NCI-H345 treated with DMSO at 0.1 percent for 48 hours (cell line): ENCODE measurements around the gene CARD10.
A peak's percentile ranks its signal among the peaks of the same experiment; 100 is the strongest.
"Not testable (repeated sequence)": the region's sequence is repeated elsewhere in the genome, so short reads cannot be mapped to it uniquely, and the experiment has no call there.

Source experiments
- DNase-seq: peaks from one replicate; lab custom pipeline; 2025; ENCODE audit not compliant: unreplicated experiment; lab: John Stamatoyannopoulos, UW

CARD10 gene

DNA sequence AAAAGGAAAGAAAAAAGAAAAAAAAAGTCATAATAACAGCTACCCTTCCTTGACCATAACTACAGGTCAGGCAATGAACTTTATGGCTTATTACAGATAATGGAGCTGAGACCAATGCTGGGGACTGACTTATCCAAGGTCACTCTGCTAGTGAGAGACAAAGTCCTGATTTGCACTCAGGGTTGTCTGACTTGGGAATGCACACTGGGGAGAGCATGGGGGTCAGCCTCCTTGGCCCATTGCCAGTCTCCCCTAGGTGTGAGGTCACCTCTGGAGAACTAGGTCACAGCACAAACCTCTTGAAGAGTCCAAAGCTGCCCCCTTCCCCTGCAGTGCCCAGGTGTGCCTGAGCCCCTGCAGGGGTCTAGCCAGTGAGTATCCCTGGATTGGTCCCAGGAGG, 35.8 kb upstream of the CARD10 start:
- no peak for DNase-seq

DNA sequence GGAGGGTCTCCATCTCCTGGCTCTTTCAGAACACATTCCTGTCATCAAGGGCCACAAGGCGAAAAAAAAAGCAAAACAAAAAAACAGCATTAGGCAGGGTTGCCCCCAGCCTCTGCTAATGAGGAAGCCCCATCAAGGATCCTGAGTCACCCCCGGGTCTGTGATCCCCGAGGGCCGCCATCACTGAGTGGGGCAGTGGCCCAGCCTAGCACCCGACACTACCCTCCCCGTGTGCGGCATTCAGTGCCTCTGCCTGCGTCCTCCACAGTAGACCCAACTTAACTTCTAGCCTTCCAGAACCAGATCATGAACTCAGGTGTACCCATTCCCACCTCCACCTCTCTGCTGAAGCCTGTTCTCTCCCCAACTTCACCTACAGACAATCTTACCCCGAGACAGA, 34.5 kb upstream of the CARD10 start:
- DNase-seq = no peak

DNA sequence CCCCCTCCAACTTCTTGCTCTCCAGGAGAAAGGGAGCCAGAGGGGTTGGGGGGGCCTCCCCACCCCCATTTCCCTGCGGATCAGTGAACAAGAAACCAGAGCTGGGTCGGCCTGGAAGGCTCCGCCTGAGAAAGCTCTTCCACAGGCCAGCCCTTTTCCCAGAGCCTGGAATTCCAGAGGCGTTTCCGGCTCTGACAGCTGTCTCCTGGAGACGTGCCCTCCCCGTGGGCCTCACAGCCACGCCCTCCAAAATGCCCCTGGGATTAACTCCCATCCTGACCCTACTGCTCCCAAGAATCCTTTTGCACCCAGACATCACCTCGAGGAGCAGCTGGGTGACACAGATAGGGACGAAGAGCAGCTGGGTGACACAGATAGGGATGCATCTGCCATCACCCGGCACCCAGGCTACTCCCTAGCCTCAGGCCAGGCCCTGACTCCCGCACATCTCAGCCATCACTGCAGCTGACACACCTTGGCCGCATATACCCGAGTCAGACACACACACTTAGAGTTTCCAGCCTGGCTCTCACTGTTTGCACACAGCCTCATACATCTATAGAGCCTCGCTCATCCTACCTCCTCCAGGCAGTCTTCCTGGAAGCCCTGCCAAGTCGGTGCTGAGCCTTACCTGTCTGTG, 33.4 kb upstream of the CARD10 start:
- no peak for DNase-seq

DNA sequence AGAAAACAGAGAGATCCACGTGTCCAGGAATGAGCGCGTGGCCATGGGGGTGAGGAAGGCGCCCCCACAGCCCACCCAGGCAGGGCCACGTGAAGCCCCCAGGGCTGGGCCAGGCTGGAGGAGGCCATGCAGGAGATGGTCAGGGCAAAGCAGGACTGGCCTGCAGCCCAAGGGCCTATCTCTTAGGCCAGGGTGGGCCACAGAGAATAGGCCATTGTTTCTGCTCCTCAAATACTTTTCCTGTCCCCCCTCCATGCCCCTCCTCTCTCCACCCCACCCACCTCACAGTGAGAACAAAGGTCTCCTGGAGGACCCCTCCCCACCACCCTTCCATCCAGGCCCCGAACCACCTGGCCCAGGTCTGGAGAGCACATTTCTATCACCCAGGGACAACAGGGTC, 32.8 kb upstream of the CARD10 start:
- DNase-seq = no peak

DNA sequence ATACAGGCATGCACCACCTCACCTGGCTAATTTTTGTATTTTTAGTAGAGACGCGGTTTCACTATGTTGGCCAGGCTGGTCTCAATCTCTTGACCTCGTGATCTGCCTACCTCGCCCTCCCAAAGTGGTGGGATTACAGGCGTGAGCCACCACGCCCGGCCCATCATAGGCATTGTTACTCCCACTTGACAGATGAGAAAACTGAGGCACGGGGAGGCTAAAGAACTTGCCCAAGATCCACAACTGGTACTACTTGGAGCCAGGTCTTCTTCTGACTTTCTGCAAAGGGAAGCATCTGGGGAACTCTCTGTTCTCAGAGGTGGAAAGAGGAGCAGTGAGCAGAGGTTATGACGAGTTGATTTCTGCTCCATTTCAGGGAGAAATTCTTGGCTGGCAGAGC, 31.7 kb upstream of the CARD10 start:
- DNase-seq = not testable (repeated sequence)

DNA sequence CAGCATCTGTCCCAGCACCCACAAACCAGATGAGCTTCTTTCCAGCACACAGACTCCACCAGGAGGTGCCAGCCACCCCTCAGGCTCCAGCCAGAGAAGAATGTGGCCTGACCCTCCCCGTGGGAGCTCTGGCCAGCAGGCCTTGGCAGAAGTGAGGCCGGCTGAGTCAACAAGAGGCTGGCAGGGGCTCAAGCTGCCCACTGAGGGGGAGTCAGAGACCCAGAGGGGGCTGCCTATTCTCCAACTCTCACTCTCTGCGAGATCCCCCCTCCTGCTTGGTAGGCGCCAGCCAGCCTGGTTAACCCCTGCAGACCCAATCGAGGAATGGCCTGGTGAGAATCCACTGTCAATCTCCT, 30.5 kb upstream of the CARD10 start:
- no peak for DNase-seq

DNA sequence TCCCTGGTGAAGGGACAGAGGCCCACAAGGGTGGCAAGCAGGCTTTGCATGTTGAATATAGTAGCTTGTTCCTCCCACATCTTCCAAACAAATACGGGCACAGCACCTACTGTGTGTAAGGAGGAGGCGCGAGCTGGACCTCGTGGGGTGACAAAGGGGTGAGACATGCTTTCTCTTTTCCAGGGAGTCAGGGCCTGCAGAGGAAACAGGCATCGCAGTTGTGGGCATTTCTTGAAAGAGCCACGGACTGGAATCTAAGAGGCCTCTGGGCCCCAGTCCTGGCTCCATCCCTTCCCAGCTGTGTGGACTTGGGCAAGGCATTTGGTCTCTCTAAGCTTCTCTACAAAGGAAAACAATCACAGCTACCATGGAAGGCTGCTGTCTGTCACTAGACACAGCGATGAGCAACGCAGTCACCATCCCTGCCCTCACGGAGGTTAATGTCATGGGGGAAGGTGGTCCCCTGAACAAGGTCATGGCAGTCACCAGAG, 28.1 kb upstream of the CARD10 start:
- DNase-seq = no peak

DNA sequence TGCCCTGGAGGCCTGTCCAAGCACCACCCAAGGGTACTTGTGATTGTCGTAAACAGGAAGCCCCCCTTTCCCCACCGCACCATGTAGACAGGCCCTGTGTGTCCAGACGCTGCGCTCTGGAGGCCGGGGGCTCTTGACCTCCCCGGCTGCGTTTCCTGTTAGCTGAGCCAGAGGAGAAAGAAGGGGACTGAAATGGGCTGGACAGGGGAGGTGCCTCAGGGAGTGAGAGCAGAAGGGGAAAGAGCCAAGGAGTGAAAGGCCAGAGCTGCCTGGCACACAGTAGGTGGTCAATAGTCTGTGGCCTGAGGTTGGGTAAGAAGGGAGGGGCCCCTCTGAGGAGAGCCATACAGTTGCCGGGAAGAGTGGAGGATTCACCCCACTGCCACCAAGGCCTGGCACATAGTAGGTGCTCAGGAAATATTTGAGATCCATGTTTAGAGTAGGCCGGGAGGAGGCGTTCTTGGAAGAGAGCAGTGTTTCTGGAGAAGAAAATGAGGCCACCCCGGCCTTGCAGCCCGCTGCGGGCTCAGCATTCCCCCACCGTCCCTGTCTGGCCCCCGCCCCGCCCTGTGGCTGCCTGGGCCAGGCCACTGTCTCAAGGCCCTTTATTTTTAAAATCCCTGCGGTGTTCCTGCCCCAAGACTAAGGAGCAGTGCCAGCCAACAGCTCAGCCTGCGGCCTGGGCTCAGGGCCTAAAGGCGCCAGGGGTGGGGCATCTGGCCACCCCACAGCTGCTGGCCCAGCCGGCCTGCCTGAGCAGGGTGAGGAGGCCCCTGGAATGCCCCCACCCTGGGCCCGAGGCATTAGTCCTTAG, 27.4 kb upstream of the CARD10 start:
- no peak for DNase-seq

DNA sequence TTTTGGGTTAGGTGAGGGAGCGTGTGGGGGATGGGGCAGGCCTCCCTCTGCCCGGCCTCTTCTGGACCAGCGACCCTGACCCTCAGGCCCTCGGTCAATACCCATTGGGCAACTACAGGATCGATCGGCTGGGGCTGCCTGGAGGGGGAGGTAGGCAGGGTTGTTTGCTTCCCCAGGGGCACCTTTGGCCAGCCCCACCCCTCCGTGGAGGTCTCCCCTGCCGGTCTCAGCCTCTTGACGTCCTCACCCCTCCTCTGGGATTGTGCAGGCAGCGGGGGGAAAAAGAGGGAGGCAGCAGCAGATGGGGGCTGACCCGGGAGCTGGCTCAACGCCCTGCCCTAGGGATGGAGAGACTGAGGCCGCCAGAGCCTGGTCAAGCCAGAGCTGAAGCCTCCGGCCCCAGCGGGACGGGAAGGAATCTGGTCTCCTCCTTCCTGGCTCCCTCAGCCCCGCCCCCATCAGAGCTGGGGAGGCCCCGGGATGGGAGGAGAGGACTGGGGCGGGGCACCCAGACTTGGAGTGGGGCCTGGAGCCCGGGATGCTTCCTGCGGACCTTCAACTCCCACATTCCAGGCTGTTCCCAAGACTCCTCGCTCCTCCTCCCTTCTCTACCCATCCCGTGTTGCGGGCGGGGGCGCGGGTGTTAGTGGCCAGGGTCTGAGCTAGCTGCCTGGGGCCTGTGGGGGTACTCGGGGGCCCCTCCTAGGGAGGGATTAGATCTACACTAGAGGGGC, 26.7 kb upstream of the CARD10 start:
- no peak for DNase-seq

DNA sequence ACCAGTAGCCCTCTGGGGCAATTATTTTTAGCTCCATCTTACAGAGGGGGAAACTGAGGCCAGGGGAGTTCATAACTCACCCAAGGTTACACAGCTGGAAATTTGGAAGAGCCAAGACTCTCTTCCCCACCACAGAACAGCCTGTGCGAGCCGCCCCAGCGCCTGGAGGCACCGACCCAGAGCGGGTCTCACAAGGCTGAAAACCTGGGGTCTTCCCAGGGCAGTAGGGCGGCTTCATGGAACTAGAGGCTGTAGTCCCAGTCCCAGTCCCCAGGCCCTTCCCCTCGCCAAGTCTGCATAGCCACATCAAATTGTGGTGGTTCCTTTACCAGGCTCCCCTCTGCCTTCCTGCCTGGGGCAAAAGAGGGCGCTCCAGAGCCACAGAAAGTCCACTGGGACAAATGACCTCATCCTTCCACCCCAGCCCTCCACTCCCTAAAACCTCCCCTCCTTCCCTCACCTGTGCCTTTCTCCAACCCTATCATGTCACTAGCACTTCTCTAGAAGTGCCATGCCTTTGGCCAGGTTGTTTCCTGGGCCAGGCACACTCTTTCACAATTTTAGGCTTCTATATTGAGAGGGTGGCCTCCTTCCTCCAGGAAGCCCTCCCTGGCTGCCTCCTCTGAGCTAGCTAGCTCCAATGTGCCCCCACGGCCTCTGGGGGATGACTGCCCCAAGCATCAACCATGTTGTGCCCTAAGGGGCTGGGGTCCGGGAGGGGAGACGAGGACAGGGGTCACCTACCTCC, 25.9 kb upstream of the CARD10 start:
- no peak for DNase-seq

DNA sequence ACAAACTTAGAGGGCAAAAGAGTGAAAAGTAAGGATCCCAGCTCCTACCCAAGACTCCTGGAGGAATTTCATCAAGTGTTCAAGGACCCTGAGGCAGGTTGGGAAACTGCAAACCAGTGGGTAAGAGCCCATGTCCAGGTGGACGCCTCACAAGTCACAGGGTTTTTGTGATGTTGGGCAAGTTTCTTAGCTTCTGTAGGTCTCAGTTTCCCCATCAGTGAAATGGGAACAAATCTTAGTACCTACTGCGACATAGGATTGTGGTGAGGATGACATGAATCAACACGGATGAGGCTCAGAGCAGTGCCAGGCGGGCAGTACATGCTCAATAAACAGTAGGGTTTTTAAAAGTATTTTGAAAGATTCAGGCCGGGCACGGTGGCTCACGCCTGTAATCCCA, 23.7 kb upstream of the CARD10 start:
- DNase-seq = no peak

DNA sequence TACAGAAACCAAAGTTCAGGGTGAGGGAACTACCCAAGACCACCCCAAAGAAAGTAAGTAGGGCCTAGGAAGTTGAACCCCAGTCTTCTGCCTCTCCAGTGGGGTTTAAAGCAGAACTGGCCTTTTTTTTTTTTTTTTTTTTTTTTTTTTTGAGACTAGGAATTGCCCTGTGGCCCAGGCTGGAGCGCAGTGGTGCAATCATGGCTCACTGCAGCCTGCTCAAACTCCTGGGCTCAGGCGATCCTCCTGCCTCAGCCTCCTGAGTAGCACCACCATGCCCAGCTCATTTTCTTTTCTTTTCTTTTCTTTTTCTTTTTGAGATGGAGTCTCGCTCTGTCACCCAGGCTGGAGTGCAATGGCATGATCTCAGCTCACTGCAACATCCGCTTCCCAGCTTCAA, 23.2 kb upstream of the CARD10 start:
- not testable (repeated sequence) for DNase-seq

DNA sequence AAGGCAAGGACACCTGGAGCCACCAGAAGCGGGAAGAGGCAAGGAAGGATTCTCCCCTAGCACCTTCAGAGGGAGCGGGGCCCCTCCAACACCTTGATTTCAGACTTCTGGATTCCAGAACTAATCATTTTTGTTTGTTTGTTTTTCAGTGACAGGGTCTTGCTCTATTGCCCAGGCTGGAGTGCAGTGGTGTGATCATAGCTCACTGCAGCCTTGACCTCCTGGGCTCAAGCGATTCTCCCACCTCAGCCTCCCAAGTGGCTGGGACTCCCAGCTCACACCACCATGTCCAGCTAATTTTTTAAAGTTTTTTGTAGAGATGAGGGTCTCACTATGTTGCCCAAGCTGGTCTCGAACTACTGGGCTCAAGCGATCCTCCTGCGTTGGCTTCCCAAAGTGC, 20.6 kb upstream of the CARD10 start:
- DNase-seq = not testable (repeated sequence)

DNA sequence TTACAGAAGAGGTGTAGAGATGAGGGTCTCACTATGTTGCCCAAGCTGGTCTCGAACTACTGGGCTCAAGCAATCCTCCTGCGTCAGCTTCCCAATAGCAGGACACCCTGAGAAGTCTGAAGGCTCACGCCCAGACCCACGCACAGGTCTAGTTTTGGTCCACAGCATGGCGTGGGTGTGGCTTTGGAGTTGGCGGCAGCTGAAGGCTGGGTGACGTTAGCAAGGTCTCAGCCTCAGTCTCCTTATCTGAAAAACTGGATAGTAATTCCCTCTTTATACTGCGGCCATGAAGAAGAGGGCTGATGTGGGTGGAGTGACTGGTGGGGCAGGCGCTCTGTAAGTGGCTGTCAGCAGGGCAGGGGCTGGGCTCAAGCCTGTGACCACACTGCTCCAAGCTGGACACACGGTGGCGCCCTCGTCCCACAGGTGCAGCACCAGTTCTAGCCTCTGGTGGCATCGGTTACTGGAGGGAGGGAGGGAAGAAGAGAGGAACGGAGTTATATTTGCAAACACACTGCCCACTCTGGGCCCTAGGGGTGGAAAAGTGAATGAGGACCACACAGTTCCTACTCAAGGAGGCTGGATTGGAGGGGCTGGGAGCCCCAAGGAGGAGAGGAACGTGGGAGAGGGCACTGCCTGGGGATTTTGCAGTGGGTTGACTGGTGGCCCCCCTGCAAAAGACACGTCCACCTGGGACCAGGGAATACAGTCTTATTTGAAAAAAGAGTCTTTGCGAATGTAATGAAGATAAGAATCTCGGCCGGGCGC, 19.6 kb upstream of the CARD10 start:
- peak; percentile 31 for DNase-seq

DNA sequence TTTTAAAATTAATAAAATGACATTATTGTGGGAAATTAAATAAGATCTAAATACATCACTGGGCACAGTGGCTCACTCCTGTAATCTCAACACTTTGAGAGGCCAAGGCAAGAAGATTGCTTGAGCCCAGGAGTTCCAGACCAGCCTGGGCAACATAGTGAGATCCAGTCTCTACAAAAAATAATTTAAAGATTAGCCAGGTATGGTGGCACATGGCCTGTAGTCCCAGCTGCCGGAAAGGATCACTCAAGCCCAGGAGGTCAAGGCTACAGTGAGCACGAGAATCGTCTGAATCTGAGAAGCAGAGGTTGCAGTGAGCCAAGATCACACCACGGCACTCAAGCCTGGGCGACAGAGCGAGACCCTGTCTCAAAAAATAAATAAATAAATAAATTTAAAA, 15.9 kb upstream of the CARD10 start:
- no peak for DNase-seq

DNA sequence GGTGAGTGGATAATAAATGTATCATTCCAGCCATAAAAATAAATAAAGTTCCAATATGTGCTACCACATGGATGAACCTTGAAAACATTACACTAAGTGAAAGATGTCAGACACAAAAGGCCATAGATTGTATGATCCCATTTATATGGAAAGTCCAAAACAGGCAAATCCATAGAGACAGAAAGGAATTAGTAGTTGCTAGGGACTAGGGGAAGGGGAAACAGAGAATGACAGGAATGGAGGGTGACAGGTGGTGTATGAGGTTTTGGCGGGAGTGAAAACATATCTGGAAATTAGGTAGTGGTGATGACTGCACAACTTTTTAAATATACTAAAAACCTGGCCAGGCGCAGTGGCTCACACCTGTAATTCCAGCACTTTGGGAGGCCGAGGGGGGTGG, 15.2 kb upstream of the CARD10 start:
- no peak for DNase-seq

DNA sequence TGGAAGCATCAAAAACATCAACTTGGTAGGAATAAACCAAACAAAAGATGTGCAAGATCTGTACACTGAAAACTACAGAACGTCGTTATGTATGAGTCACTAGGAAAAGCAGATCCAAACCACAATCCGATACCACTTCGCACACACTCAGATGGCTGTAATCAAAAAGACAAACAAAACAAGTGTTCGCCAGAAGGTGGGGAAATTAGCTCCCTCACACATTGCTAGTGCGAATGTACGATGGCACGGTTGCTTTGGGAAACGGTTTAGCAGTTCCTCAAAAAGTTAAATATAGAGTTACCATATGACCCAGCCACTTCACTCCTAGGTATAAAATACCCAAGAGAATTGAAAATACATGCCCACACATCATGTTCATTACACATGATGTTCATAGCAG, 14.8 kb upstream of the CARD10 start:
- DNase-seq = no peak

DNA sequence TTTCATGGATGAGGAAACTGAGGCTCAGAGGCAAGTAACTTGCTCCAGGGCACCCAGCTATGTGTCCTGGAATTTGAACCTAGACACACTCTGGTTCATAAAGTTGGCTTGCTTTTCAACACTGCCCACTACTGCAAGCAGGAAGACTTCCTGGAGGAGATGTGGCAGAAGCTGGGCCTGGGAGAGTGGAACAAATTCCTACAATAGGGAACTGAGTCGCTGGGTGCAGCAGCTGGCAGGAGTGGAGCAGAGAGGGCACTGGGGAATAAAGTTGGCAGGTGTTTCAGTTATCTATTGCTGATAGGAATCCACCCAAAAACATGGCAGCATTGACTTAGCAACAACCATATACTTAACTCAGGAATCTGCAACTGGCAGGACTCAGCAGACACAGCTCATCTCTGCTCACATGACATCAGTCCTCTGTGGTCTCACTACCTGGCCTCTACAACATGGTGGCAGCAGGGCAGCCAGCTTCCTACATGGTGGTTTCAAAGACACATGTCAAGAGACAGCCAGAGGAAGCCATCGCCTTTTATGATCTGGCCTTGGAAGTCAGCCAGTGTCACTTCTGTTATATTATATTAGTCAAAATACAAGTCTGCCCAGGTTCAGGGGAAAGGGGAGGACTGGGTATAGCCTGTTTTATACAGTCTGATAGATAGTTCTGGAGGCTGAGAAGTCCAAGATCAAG, 10.6 kb upstream of the CARD10 start:
- DNase-seq = no peak

DNA sequence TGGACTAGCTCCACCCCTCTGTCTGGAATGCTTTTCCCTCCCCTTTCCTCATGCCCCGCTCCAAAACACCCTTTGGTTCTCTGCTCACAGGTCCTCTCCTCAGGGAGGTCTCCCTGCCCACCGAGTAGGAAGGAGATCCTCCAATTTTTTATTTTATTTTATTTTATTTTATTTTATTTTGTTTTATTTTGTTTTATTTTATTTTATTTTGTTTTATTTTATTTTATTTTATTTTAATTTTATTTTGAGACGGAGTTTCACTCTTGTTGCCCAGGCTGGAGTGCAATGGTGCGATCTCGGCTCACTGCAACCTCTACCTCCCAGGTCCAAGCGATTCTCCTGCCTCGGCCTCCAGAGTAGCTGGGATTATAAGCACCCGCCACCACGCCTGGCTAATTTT, 8.7 kb upstream of the CARD10 start:
- not testable (repeated sequence) for DNase-seq
